ENCODE measurements around the gene TTYH2. TPM values are rescaled to one million over a fixed set of nuclear protein-coding genes. Genes with fewer than 3 reads are reported as not detected.

TTYH2 gene
- total RNA-seq, 1 donor from 2014 or later, result 12.4 TPM

DNA sequence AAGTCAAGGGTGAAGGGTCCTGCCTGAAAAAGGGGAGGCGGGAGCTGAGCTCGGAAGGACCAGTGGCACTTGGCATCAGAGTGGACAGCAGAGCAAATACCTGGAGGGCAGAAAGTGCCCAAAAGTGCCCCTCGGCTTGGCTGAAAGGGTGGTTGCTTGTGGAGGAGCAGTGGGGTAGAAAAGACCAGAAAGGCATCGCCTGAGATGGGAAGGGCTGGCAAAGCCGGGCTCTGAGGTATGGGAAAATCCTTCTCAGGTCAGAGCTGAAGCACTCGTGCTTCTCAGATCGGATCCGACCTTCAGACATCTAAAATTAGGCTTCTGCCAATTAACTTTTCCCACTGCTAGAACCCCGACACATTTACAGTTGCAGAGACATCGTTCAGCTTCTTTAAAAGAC is 11.4 kb upstream of the TTYH2 start:
- peak overlapping the region; percentile 44 for H3K4me3 Mint-ChIP-seq
- TF ChIP-seq, protein P1, sequence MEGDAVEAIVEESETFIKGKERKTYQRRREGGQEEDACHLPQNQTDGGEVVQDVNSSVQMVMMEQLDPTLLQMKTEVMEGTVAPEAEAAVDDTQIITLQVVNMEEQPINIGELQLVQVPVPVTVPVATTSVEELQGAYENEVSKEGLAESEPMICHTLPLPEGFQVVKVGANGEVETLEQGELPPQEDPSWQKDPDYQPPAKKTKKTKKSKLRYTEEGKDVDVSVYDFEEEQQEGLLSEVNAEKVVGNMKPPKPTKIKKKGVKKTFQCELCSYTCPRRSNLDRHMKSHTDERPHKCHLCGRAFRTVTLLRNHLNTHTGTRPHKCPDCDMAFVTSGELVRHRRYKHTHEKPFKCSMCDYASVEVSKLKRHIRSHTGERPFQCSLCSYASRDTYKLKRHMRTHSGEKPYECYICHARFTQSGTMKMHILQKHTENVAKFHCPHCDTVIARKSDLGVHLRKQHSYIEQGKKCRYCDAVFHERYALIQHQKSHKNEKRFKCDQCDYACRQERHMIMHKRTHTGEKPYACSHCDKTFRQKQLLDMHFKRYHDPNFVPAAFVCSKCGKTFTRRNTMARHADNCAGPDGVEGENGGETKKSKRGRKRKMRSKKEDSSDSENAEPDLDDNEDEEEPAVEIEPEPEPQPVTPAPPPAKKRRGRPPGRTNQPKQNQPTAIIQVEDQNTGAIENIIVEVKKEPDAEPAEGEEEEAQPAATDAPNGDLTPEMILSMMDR (conservative IDR thresholded peaks at IDR 0.05), result no peak
- H3K9me3 Mint-ChIP-seq, result no peaks in the 10 kb centered on the region
- H3K27me3 Mint-ChIP-seq, result peaks cover 26% of the 10 kb centered on the region
- peaks cover 18% of the 10 kb centered on the region for H3K36me3 Mint-ChIP-seq
- peaks cover 35% of the 10 kb centered on the region for H3K4me1 Mint-ChIP-seq (ENCODE audit: unreplicated experiment)
- DNase-seq (ENCODE audit: extremely low spot score, unreplicated experiment), result no peak
- H3K27ac Mint-ChIP-seq, result peak overlapping the region; percentile 18

DNA sequence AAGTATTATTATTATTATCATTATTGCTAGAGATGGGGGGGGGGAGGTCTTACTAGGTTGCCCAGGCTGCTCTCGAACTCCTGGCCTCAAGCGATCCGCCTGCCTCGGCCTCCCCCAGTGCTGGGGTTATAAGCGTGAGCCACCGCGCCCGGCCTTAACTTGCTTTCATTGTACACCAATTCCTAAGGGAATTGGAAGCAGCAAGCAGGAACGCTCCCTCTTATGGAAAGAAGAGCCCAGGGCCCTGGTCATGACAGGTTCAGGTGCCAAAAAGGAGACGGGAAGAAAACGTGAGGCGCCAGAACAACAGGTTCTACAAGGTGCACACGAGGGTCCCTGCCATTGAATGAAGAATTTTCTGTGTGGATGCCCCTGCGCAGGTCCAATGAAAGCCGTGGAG is 10.4 kb upstream of the TTYH2 start:
- Mint-ChIP-seq H3K27ac (peak overlapping the region; percentile 99), H3K4me3 (peak overlapping the region; percentile 100), H3K9me3 (no peaks in the 10 kb centered on the region), H3K36me3 (peaks cover 18% of the 10 kb centered on the region), H3K4me1 (ENCODE audit: unreplicated experiment) (peaks cover 29% of the 10 kb centered on the region), H3K27me3 (peaks cover 19% of the 10 kb centered on the region)
- no peak for DNase-seq (ENCODE audit: extremely low spot score, unreplicated experiment)
- TF ChIP-seq, protein P1 (conservative IDR thresholded peaks at IDR 0.05), result no peak

DNA sequence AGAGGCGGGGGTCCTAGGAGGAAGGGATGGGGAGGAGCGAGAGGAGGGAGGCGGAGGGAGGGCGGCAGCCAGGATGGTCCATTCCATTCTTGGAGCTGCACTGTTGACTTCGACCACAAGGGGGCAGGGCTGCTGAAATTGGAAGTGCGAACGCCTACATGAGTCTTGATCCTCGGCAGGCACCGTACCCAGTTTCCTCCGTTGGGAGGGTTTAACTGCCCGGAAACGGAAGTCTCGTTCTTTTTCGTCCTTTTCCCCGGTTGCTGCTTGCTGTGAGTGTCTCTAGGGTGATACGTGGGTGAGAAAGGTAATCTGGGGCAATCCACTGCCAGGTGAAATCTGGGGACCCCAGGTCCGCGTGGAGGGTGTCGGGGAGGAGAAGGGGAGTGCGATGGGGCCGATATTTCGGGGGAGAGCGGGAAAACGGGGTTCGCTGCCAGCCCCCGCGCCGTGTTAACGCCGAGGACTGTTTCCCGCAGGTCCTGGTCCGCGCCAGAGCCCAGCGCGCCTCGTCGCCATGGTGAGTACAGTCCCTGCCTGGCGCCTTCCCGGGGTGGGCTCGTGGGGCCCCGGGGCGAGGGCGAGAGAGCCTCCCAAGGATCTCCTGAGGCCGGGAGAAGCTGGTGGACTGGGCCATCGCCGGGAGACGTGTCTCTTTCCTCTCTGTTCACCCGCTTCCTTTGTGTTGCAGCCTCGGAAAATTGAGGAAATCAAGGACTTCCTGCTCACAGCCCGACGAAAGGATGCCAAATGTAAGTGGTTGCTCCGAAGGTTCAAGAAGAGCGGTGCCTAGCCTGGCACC is 9.7 kb upstream of the TTYH2 start, which contains the start of gene RPL38:
Gene RPL38 (plus strand): TSS at position 240 of the 802 bp plus-strand sequence. CDS start 278 bp downstream, at position 518.
- Mint-ChIP-seq H3K9me3 (no peaks in the 10 kb centered on the region), H3K4me1 (ENCODE audit: unreplicated experiment) (peaks cover 35% of the 10 kb centered on the region), H3K27ac (peak within 1 kb of the TSS; percentile 99), H3K36me3 (peaks cover 18% of the 10 kb centered on the region), H3K4me3 (peak within 1 kb of the TSS; percentile 100), H3K27me3 (peaks cover 16% of the 10 kb centered on the region)
- DNase-seq (ENCODE audit: extremely low spot score, unreplicated experiment), result peak; percentile 98
- TF ChIP-seq, protein P1 (conservative IDR thresholded peaks at IDR 0.05), result peak; percentile 98

DNA sequence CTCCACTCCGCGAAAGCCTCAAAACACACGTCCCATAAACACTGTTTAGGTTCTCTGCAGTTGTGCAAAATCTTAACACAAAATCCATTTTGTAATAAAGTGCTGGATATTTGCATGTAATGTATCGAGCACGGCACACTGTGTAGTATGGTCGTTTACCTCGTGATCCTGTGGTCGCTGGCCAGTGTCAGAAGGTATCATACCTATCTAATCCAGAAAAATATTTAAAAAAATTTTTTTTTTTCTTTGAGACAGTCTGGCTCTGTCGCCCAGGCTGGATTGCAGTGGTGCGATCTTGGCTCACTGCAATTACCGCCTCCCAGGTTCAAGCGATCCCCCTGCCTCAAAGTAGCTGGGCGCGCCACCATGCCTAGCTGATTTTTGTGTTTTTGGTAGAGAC is 8.9 kb upstream of the TTYH2 start:
- no peaks in the 10 kb centered on the region for H3K9me3 Mint-ChIP-seq
- TF ChIP-seq, protein P1 (conservative IDR thresholded peaks at IDR 0.05), result no peak
- H3K4me3 Mint-ChIP-seq, result peak overlapping the region; percentile 100
- H3K27ac Mint-ChIP-seq, result peak overlapping the region; percentile 99
- peaks cover 41% of the 10 kb centered on the region for H3K4me1 Mint-ChIP-seq (ENCODE audit: unreplicated experiment)
- peaks cover 15% of the 10 kb centered on the region for H3K27me3 Mint-ChIP-seq
- DNase-seq (ENCODE audit: extremely low spot score, unreplicated experiment), result no peak
- H3K36me3 Mint-ChIP-seq, result peaks cover 24% of the 10 kb centered on the region

DNA sequence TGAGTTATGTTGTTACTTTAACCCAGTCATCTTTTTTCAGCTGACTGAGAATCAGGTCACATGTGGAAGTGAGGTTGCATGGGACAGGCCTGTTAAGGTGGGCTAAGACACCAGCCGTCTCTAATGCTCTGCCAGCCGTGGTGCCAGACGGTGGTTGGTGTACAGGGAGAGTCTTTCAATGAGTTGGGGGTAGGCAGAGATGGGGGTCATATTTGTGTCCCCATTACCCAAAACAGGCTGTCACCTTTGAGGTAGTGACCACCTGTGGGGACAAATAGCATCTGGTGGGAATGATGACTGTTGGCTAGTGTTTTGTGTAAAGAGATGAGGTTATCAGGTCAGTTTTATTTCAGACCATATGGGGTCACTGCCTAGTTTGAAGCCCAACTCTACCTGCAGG is 8.1 kb upstream of the TTYH2 start:
- peaks cover 10% of the 10 kb centered on the region for H3K27me3 Mint-ChIP-seq
- H3K27ac Mint-ChIP-seq, result peak overlapping the region; percentile 79
- H3K36me3 Mint-ChIP-seq, result peaks cover 26% of the 10 kb centered on the region
- no peak for DNase-seq (ENCODE audit: extremely low spot score, unreplicated experiment)
- TF ChIP-seq, protein P1 (conservative IDR thresholded peaks at IDR 0.05), result no peak
- peak overlapping the region; percentile 77 for H3K4me3 Mint-ChIP-seq
- peaks cover 40% of the 10 kb centered on the region for H3K4me1 Mint-ChIP-seq (ENCODE audit: unreplicated experiment)
- no peaks in the 10 kb centered on the region for H3K9me3 Mint-ChIP-seq

Measured in type B pancreatic cell (in vitro differentiated cells).